Activated naive CD4-positive, alpha-beta T cell treated with anti-CD3 and anti-CD28 coated beads, Interleukin-2, amount 50 U/mL, for 24 hours (primary cell): Measurements from ENCODE around the gene PRR7.
A peak's percentile ranks its signal among the peaks of the same experiment; 100 is the strongest.
"Not testable (repeated sequence)": the region's sequence is repeated elsewhere in the genome, so short reads cannot be mapped to it uniquely, and the experiment has no call there.

ENCODE experiments used
- H3K27ac Mint-ChIP-seq: one replicate; pipeline ENCODE4 v1.8.0; 2021; ENCODE audit warnings: mild to moderate bottlenecking, mixed read lengths
- H3K27me3 Mint-ChIP-seq: one replicate; pipeline ENCODE4 v1.8.0; 2021; ENCODE audit warnings: mixed read lengths
- H3K36me3 Mint-ChIP-seq: one replicate; pipeline ENCODE4 v1.8.0; 2021; ENCODE audit warnings: mixed read lengths
- H3K4me1 Mint-ChIP-seq: one replicate; pipeline ENCODE4 v1.8.0; 2021; ENCODE audit warnings: mixed read lengths
- H3K4me3 Mint-ChIP-seq: one replicate; pipeline ENCODE4 v1.8.0; 2021; ENCODE audit warnings: mild to moderate bottlenecking, mixed read lengths
- H3K9me3 Mint-ChIP-seq: one replicate; pipeline ENCODE4 v1.8.0; 2021; ENCODE audit warnings: mixed read lengths

PRR7 gene

GRCh38 chr5:177414481-177414880 lies 32.1 kb upstream of the PRR7 start:
- no peak overlapping the region for H3K4me3 Mint-ChIP-seq

GRCh38 chr5:177417081-177417480 lies 29.5 kb upstream of the PRR7 start:
- not testable (repeated sequence) for H3K4me3 Mint-ChIP-seq, H3K9me3 Mint-ChIP-seq, H3K27ac Mint-ChIP-seq, H3K36me3 Mint-ChIP-seq, H3K27me3 Mint-ChIP-seq
- H3K4me1 Mint-ChIP-seq = peaks cover 19% of the 10 kb centered on the region

More at GRCh38 chr5:177414481-177414880, 32.1 kb upstream of the PRR7 start:
- Mint-ChIP-seq H3K4me1 (peaks cover 27% of the 10 kb centered on the region), H3K27ac (no peak overlapping the region), H3K27me3 (no peaks in the 10 kb centered on the region), H3K36me3 (no peaks in the 10 kb centered on the region), H3K9me3 (no peaks in the 10 kb centered on the region)

GRCh38 chr5:177419046-177419445 lies 27.6 kb upstream of the PRR7 start:
- H3K4me3 Mint-ChIP-seq = no peak overlapping the region
- peaks cover 10% of the 10 kb centered on the region for H3K4me1 Mint-ChIP-seq
- H3K27me3 Mint-ChIP-seq = no peaks in the 10 kb centered on the region
- no peaks in the 10 kb centered on the region for H3K9me3 Mint-ChIP-seq
- no peaks in the 10 kb centered on the region for H3K36me3 Mint-ChIP-seq
- peak overlapping the region; percentile 59 for H3K27ac Mint-ChIP-seq

- not testable (repeated sequence) for H3K36me3 Mint-ChIP-seq, H3K27ac Mint-ChIP-seq, H3K27me3 Mint-ChIP-seq, H3K9me3 Mint-ChIP-seq, H3K4me3 Mint-ChIP-seq
- H3K4me1 Mint-ChIP-seq = peaks cover 11% of the 10 kb centered on the region
Observed at GRCh38 chr5:177420472-177420871, 26.1 kb upstream of the PRR7 start.

- Mint-ChIP-seq H3K27ac (peak overlapping the region; percentile 30), H3K27me3 (no peaks in the 10 kb centered on the region), H3K4me1 (peaks cover 15% of the 10 kb centered on the region), H3K9me3 (no peaks in the 10 kb centered on the region), H3K4me3 (no peak overlapping the region), H3K36me3 (peaks cover under 1% of the 10 kb centered on the region)
Observed at GRCh38 chr5:177421062-177421798, 25.4 kb upstream of the PRR7 start.

- no peaks in the 10 kb centered on the region for H3K9me3 Mint-ChIP-seq
- peaks cover 3% of the 10 kb centered on the region for H3K36me3 Mint-ChIP-seq
- H3K4me3 Mint-ChIP-seq = no peak overlapping the region
- H3K27ac Mint-ChIP-seq = no peak overlapping the region
- H3K27me3 Mint-ChIP-seq = no peaks in the 10 kb centered on the region
- peaks cover 26% of the 10 kb centered on the region for H3K4me1 Mint-ChIP-seq
Observed at GRCh38 chr5:177423671-177424070, 22.9 kb upstream of the PRR7 start.

GRCh38 chr5:177425196-177425800 lies 21.3 kb upstream of the PRR7 start:
- Mint-ChIP-seq H3K27ac (peak overlapping the region; percentile 51), H3K27me3 (no peaks in the 10 kb centered on the region), H3K4me3 (peak overlapping the region; percentile 97), H3K4me1 (peaks cover 42% of the 10 kb centered on the region), H3K9me3 (no peaks in the 10 kb centered on the region), H3K36me3 (peaks cover 3% of the 10 kb centered on the region)

- Mint-ChIP-seq H3K4me1 (peaks cover 49% of the 10 kb centered on the region), H3K4me3 (peak overlapping the region; percentile 97), H3K27ac (peak overlapping the region; percentile 97), H3K36me3 (peaks cover 5% of the 10 kb centered on the region), H3K27me3 (no peaks in the 10 kb centered on the region), H3K9me3 (no peaks in the 10 kb centered on the region)
Observed at GRCh38 chr5:177425801-177426565, 20.6 kb upstream of the PRR7 start.

GRCh38 chr5:177426566-177427210 lies 19.9 kb upstream of the PRR7 start, which contains the start of gene GRK6:
Gene GRK6 (plus strand): TSS chr5:177426676. CDS start chr5:177426846, 170 bp downstream.
- peak within 1 kb of the TSS; percentile 97 for H3K27ac Mint-ChIP-seq
- peaks cover 55% of the 10 kb centered on the region for H3K4me1 Mint-ChIP-seq
- H3K36me3 Mint-ChIP-seq = peaks cover 5% of the 10 kb centered on the region
- H3K4me3 Mint-ChIP-seq = peak within 1 kb of the TSS; percentile 97
- no peaks in the 10 kb centered on the region for H3K9me3 Mint-ChIP-seq
- H3K27me3 Mint-ChIP-seq = no peaks in the 10 kb centered on the region

GRCh38 chr5:177427211-177427822 lies 19.3 kb upstream of the PRR7 start:
- peak overlapping the region; percentile 82 for H3K27ac Mint-ChIP-seq
- no peaks in the 10 kb centered on the region for H3K27me3 Mint-ChIP-seq
- peaks cover 6% of the 10 kb centered on the region for H3K36me3 Mint-ChIP-seq
- H3K9me3 Mint-ChIP-seq = no peaks in the 10 kb centered on the region
- H3K4me1 Mint-ChIP-seq = peaks cover 60% of the 10 kb centered on the region
- H3K4me3 Mint-ChIP-seq = peak overlapping the region; percentile 93

- Mint-ChIP-seq H3K4me3 (peak overlapping the region; percentile 93), H3K9me3 (no peaks in the 10 kb centered on the region), H3K27ac (peak overlapping the region; percentile 82), H3K36me3 (peaks cover 6% of the 10 kb centered on the region), H3K27me3 (no peaks in the 10 kb centered on the region), H3K4me1 (peaks cover 63% of the 10 kb centered on the region)
Observed at GRCh38 chr5:177427919-177428573, 18.6 kb upstream of the PRR7 start.

- no peaks in the 10 kb centered on the region for H3K9me3 Mint-ChIP-seq
- peak overlapping the region; percentile 59 for H3K27ac Mint-ChIP-seq
- H3K4me1 Mint-ChIP-seq = peaks cover 67% of the 10 kb centered on the region
- H3K4me3 Mint-ChIP-seq = peak overlapping the region; percentile 93
- H3K27me3 Mint-ChIP-seq = no peaks in the 10 kb centered on the region
- H3K36me3 Mint-ChIP-seq = peaks cover 6% of the 10 kb centered on the region
Observed at GRCh38 chr5:177428574-177429217, 17.9 kb upstream of the PRR7 start.

- Mint-ChIP-seq H3K4me1 (peaks cover 74% of the 10 kb centered on the region), H3K36me3 (peaks cover 9% of the 10 kb centered on the region), H3K9me3 (no peaks in the 10 kb centered on the region), H3K4me3 (peak overlapping the region; percentile 93), H3K27me3 (no peaks in the 10 kb centered on the region), H3K27ac (peak overlapping the region; percentile 59)
Observed at GRCh38 chr5:177429248-177430040, 17.2 kb upstream of the PRR7 start.
